ENCODE data around the gene APBB1IP.

APBB1IP gene

DNA sequence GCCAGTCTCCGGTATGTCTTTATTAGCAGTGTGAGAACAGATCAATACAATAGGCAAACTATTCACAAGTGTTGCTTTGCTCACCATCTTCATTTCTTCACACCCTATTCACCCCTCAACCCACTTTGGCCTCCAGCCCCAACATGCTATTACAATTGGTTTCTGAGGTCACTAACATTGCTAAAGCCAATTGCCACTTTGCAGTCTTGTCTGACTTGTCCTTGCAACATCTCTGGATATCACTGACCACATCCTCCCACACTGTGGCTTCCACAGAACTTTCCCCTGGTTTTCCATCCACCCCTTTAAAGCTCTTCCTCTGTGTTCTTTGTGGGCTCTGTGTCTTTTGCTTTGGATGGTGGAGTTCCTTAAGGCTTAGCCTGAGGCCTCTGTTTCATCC is 5.2 kb upstream of the APBB1IP start:
- Histone ChIP-seq H2AFZ (ENCODE audit: low read length) (no peak overlapping the region), H3K9me3 (ENCODE audit: insufficient read depth, low read depth, low read length) (no peaks in the 10 kb centered on the region), H3K4me1 (ENCODE audit: insufficient read depth, low read length, poor library complexity, severe bottlenecking) (peaks cover 6% of the 10 kb centered on the region), H4K20me1 (ENCODE audit: insufficient read depth, low read length, poor library complexity, severe bottlenecking) (no peaks in the 10 kb centered on the region), H3K4me2 (ENCODE audit: low read depth, low read length, poor library complexity, severe bottlenecking) (no peak overlapping the region), H3K27me3 (ENCODE audit: insufficient read depth, low read length, poor library complexity, severe bottlenecking) (peaks cover 4% of the 10 kb centered on the region), H3F3A (ENCODE audit: low read depth) (no peaks in the 10 kb centered on the region), H3K79me2 (ENCODE audit: insufficient read depth, low read length) (peaks cover 2% of the 10 kb centered on the region; the same call in 1 of the 2 replicates), H3K36me3 (ENCODE audit: insufficient read depth, low read length) (no peaks in the 10 kb centered on the region), H3K9ac (ENCODE audit: low read depth, low read length, poor library complexity, severe bottlenecking) (no peak overlapping the region), H3K9me2 (replicated peaks; ENCODE audit: low read depth, low read length) (no peaks in the 10 kb centered on the region), H3K4me3 (ENCODE audit: low read length, poor library complexity, severe bottlenecking) (no peak overlapping the region)
- TF ChIP-seq, protein P1, sequence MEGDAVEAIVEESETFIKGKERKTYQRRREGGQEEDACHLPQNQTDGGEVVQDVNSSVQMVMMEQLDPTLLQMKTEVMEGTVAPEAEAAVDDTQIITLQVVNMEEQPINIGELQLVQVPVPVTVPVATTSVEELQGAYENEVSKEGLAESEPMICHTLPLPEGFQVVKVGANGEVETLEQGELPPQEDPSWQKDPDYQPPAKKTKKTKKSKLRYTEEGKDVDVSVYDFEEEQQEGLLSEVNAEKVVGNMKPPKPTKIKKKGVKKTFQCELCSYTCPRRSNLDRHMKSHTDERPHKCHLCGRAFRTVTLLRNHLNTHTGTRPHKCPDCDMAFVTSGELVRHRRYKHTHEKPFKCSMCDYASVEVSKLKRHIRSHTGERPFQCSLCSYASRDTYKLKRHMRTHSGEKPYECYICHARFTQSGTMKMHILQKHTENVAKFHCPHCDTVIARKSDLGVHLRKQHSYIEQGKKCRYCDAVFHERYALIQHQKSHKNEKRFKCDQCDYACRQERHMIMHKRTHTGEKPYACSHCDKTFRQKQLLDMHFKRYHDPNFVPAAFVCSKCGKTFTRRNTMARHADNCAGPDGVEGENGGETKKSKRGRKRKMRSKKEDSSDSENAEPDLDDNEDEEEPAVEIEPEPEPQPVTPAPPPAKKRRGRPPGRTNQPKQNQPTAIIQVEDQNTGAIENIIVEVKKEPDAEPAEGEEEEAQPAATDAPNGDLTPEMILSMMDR (conservative IDR thresholded peaks at IDR 0.05; ENCODE audit: low read length), result no peak
- no peak for TF ChIP-seq EZH2phosphoT487 (IDR thresholded peaks at IDR 0.05; ENCODE audit: borderline replicate concordance)

DNA sequence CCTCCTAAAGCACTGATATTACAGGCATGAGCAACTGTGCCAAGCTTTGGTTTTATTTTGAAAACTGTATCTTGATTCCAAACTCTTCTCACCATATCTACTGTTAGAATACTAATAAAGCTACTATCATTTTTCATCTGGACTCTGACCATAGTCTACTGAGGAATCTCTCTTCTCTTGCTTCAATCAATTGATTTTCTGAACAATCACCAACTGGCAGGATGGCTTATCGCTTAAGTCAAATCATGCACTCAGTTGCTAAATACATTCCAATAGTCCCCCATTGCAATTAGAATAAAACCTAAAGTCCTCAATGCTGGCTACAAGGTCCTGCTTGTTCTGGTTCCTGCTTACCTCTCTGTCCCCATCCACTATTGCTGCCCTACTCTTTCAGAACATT is 2.3 kb upstream of the APBB1IP start:
- H3K4me3 ChIP-seq (ENCODE audit: low read length, poor library complexity, severe bottlenecking), result no peak overlapping the region

DNA sequence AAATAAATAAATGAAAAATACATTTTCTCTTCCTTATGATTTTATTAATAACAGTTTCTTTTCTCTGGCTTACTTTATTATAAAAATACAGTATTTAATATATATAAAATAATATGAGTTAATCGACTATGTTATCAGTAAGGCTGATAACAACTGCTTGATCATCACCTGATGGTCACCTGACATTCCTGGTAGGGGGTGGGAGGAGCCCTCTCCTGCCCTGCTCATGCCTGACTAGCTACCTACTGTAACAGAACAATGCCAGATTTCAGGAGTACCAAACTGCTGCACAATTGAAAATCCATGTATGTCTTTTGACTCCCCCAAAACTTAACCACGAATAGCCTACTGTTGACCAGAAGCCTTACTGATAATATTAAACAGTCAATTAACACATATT is 1.3 kb upstream of the APBB1IP start:
- H2AFZ ChIP-seq (ENCODE audit: low read length), result no peak overlapping the region
- no peaks in the 10 kb centered on the region for H3K36me3 ChIP-seq (ENCODE audit: insufficient read depth, low read length)
- TF ChIP-seq EZH2phosphoT487 (IDR thresholded peaks at IDR 0.05; ENCODE audit: borderline replicate concordance), result no peak
- TF ChIP-seq, protein P1 (conservative IDR thresholded peaks at IDR 0.05; ENCODE audit: low read length), result no peak
- H3K9ac ChIP-seq (ENCODE audit: low read depth, low read length, poor library complexity, severe bottlenecking), result no peak overlapping the region
- peaks cover 16% of the 10 kb centered on the region for H3K27me3 ChIP-seq (ENCODE audit: insufficient read depth, low read length, poor library complexity, severe bottlenecking)
- H3K9me2 ChIP-seq (replicated peaks; ENCODE audit: low read depth, low read length), result no peaks in the 10 kb centered on the region
- no peaks in the 10 kb centered on the region for H3F3A ChIP-seq (ENCODE audit: low read depth)
- H3K4me3 ChIP-seq (ENCODE audit: low read length, poor library complexity, severe bottlenecking), result no peak overlapping the region
- H4K20me1 ChIP-seq (ENCODE audit: insufficient read depth, low read length, poor library complexity, severe bottlenecking), result no peaks in the 10 kb centered on the region
- peaks cover 15% of the 10 kb centered on the region for H3K79me2 ChIP-seq (ENCODE audit: insufficient read depth, low read length)
- H3K9me3 ChIP-seq (ENCODE audit: insufficient read depth, low read depth, low read length), result no peaks in the 10 kb centered on the region
- no peak overlapping the region for H3K4me2 ChIP-seq (ENCODE audit: low read depth, low read length, poor library complexity, severe bottlenecking)
- H3K4me1 ChIP-seq (ENCODE audit: insufficient read depth, low read length, poor library complexity, severe bottlenecking), result peaks cover 6% of the 10 kb centered on the region

More for the DNA sequence above, 2.3 kb upstream of the APBB1IP start:
- H2AFZ ChIP-seq (ENCODE audit: low read length), result no peak overlapping the region
- TF ChIP-seq, protein P1 (conservative IDR thresholded peaks at IDR 0.05; ENCODE audit: low read length), result no peak
- H3K9ac ChIP-seq (ENCODE audit: low read depth, low read length, poor library complexity, severe bottlenecking), result no peak overlapping the region
- H3K9me3 ChIP-seq (ENCODE audit: insufficient read depth, low read depth, low read length), result no peaks in the 10 kb centered on the region
- H3K79me2 ChIP-seq (ENCODE audit: insufficient read depth, low read length), result peaks cover 15% of the 10 kb centered on the region
- peaks cover 6% of the 10 kb centered on the region for H3K4me1 ChIP-seq (ENCODE audit: insufficient read depth, low read length, poor library complexity, severe bottlenecking)
- no peak overlapping the region for H3K4me2 ChIP-seq (ENCODE audit: low read depth, low read length, poor library complexity, severe bottlenecking)
- no peaks in the 10 kb centered on the region for H3K36me3 ChIP-seq (ENCODE audit: insufficient read depth, low read length)
- H4K20me1 ChIP-seq (ENCODE audit: insufficient read depth, low read length, poor library complexity, severe bottlenecking), result no peaks in the 10 kb centered on the region
- H3K27me3 ChIP-seq (ENCODE audit: insufficient read depth, low read length, poor library complexity, severe bottlenecking), result peaks cover 11% of the 10 kb centered on the region
- no peaks in the 10 kb centered on the region for H3F3A ChIP-seq (ENCODE audit: low read depth)
- H3K9me2 ChIP-seq (replicated peaks; ENCODE audit: low read depth, low read length), result no peaks in the 10 kb centered on the region

Data from Loucy (cell line).